K562 (cell line): ENCODE data around the gene CCDC102B. TPM values are rescaled to one million over a fixed set of nuclear protein-coding genes. Genes with fewer than 3 reads are reported as not detected.

Experiments
- ATAC-seq: fragments of 200-7000 bp; cut with Tn5 transposase; 3 replicates; pipeline ENCODE4 v1.9.1; 2020; ENCODE audit warnings: moderate library complexity
- BruUV-seq: library from RNA; stranded (reverse); fragments of 400-500 nt; replicated peaks from 2 replicates; lab custom pipeline; 2021; lab: Mats Ljungman, UMichigan
- CTCF ChIA-PET: fragments of 300-600 bp; formaldehyde crosslinking; extraction: SDS; loops from one replicate; lab custom pipeline; 2021; ENCODE audit warnings: low intra/inter-chr PET ratio; lab: Yijun Ruan, JAX
- POLR2A ChIA-PET: fragments of 300-600, 350-650 bp; sonication (Branson Sonifier 250); formaldehyde crosslinking; extraction: SDS; loops from one replicate; lab custom pipeline; 2021; ENCODE audit warnings: antibody characterized with exemption, inconsistent platforms; lab: Yijun Ruan, JAX
- DNase-seq, 4 experiments: peaks; one replicate each; pipeline versions ENCODE4 v3.0.0 to v3.0.0-alpha.2; 2011 to 2018; ENCODE audit warnings: low spot score in 3 of 4, mixed read lengths in 3 of 4; ENCODE audit errors: extremely low read depth in 1 of 4
- FAIRE-seq: peaks from 2 replicates; lab custom pipeline; 2011; peaks lifted over from hg19 to GRCh38; lab: Jason Lieb, UNC
- H2AFZ ChIP-seq: 2 replicates; pipeline ENCODE4 v1.6.0; 2011; ENCODE audit warnings: low read depth, low read length, control low read depth, inconsistent platforms
- H3K27ac ChIP-seq: fragments of 200-600 bp; 3 replicates; pipeline ENCODE4 v1.8.0; 2011; ENCODE audit warnings: low read depth, mild to moderate bottlenecking, control low read depth, inconsistent platforms, low read length, moderate library complexity, mixed read lengths; ENCODE audit errors: extremely low read depth
- H3K27me3 ChIP-seq, 2 experiments: fragments of 300-600 bp in 1 of 2; 2 replicates in 1 of 2; 3 replicates in 1 of 2; pipeline versions ENCODE4 v1.6.0 to v1.8.0; 2011; ENCODE audit warnings: inconsistent platforms in 2 of 2, low read length in 2 of 2, mild to moderate bottlenecking in 1 of 2, mixed read lengths in 1 of 2, moderate library complexity in 1 of 2; ENCODE audit not compliant: control insufficient read depth in 2 of 2, insufficient read depth in 2 of 2
- H3K36me3 ChIP-seq: fragments of 300-600 bp; 3 replicates; pipeline ENCODE4 v1.8.0; 2011; ENCODE audit warnings: mild to moderate bottlenecking, low read length, inconsistent platforms; ENCODE audit not compliant: control insufficient read depth, insufficient read depth
- H3K4me1 ChIP-seq, 2 experiments: fragments of 200-600 bp in 1 of 2; replicated peaks in 1 of 2; 2 replicates in 1 of 2; 3 replicates in 1 of 2; pipeline versions ENCODE4 v1.5.1 to v1.8.0; 2011; ENCODE audit warnings: inconsistent platforms in 2 of 2, low read length in 2 of 2, mild to moderate bottlenecking in 1 of 2, mixed read lengths in 1 of 2, moderate library complexity in 1 of 2; ENCODE audit not compliant: control insufficient read depth in 2 of 2, insufficient read depth in 2 of 2
- H3K4me2 ChIP-seq: 2 replicates; pipeline ENCODE4 v1.6.1; 2011; ENCODE audit warnings: low read length, control low read depth, inconsistent platforms, mixed read lengths; ENCODE audit not compliant: insufficient read depth
- H3K4me3 ChIP-seq: fragments of 200-600 bp; sonication (generic), shearing (Covaris generic); 2 replicates; pipeline ENCODE4 v1.5.1; 2016; ENCODE audit warnings: control low read depth, inconsistent platforms
- H3K79me2 ChIP-seq: fragments of 200-600 bp; 3 replicates; pipeline ENCODE4 v1.8.0; 2011; ENCODE audit warnings: low read length, inconsistent platforms; ENCODE audit not compliant: control insufficient read depth, insufficient read depth
- H3K9ac ChIP-seq, 2 experiments: 2 replicates each; pipeline versions ENCODE4 v1.6.0 to v1.6.1; 2011; ENCODE audit warnings: low read depth in 2 of 2, low read length in 2 of 2, control low read depth in 1 of 2, inconsistent platforms in 1 of 2, mild to moderate bottlenecking in 1 of 2, mixed read lengths in 1 of 2; ENCODE audit not compliant: insufficient read depth in 1 of 2
- H3K9me1 ChIP-seq: one replicate; pipeline ENCODE4 v1.6.0; 2011; ENCODE audit warnings: inconsistent platforms, mild to moderate bottlenecking, low read length, moderate library complexity; ENCODE audit not compliant: control insufficient read depth, insufficient read depth
- H3K9me3 ChIP-seq: replicated peaks from 2 replicates; pipeline ENCODE4 v1.5.1; 2011; ENCODE audit warnings: low read depth, low read length, inconsistent platforms; ENCODE audit not compliant: control insufficient read depth, insufficient read depth
- H4K20me1 ChIP-seq: replicated peaks from 2 replicates; pipeline ENCODE4 v1.6.1; 2011; ENCODE audit warnings: low read length, inconsistent platforms, mixed read lengths; ENCODE audit not compliant: control insufficient read depth, insufficient read depth
- GMEB1 ChIP-seq: fragments of 250-450 bp; sonication (Bioruptor Pico); IDR thresholded peaks from 2 replicates; pipeline ENCODE4 v1.4.0; 2020; ENCODE audit warnings: mild to moderate bottlenecking
- NR1H2 ChIP-seq: sonication (generic); formaldehyde crosslinking; IDR thresholded peaks from 2 replicates; pipeline ENCODE4 v1.4.0; 2020; ENCODE audit warnings: mild to moderate bottlenecking, missing genetic modification reagents
- THAP12 ChIP-seq: fragments of 250-450 bp; sonication (Bioruptor Pico); IDR thresholded peaks from 2 replicates; pipeline ENCODE4 v1.9.0; 2021; ENCODE audit warnings: mild to moderate bottlenecking, inconsistent platforms
- TSC22D4 ChIP-seq: fragments of 450-650 bp; IDR thresholded peaks from 2 replicates; pipeline ENCODE4 v1.6.1; 2016; ENCODE audit warnings: missing genetic modification characterization, missing biosample characterization, control low read depth
- ZNF407 ChIP-seq: fragments of 450-650 bp; IDR thresholded peaks from 2 replicates; pipeline ENCODE4 v1.6.1; 2016; ENCODE audit warnings: low read depth
- ZNF561 ChIP-seq: fragments of 450-650 bp; formaldehyde crosslinking; conservative IDR thresholded peaks from 2 replicates; pipeline ENCODE4 v1.4.0; 2020; ENCODE audit warnings: mild to moderate bottlenecking, moderate library complexity
- ZNF707 ChIP-seq: fragments of 250-450 bp; sonication (Bioruptor Pico); conservative IDR thresholded peaks from 2 replicates; pipeline ENCODE4 v1.8.0; 2022; ENCODE audit warnings: inconsistent platforms, mild to moderate bottlenecking, moderate library complexity
- WGBS: fragments of 100-300 bp; shearing (Covaris generic); methylation state at CpG from one replicate; pipeline ENCODE4 v1.1.6; 2016; ENCODE audit warnings: low coverage, mixed read lengths; ENCODE audit not compliant: insufficient coverage; ENCODE audit errors: missing lambda C conversion rate; 5-methylcytosine and 5-hydroxymethylcytosine counted together
- in situ Hi-C: fragments of 300-500 bp; cut with MboI; formaldehyde crosslinking; loops from 4 replicates; pipeline ENCODE4 v1.15.0; 2018; ENCODE audit warnings: inconsistent platforms, mixed read lengths
- intact Hi-C: fragments of 100-400 bp; cut with micrococcal nuclease; formaldehyde crosslinking; loops from 2 replicates; pipeline ENCODE4 v1.14.2; 2022
- polyA plus RNA-seq, 8 experiments: library from polyadenylated mRNA; depleted of rRNA in 4 of 8; stranded (reverse) in 5 of 8; unstranded in 3 of 8; fragments of >200 nt; fragmentation: Nextera tagmentation in 2 of 8; fragmentation: Illumina TruSeq in 1 of 8; extraction: Ambion mirVana in 2 of 8; extraction: Trizol in 1 of 8; gene quantifications; 2 replicates each; pipeline versions ENCODE4 v1.2.1 to v1.2.3, GENCODE V29; 2011 to 2014; ENCODE audit warnings: inconsistent platforms in 1 of 8, missing spikeins in 1 of 8
- total RNA-seq, 7 experiments: library from RNA; depleted of rRNA in 6 of 7; stranded (reverse); fragments of >200 nt in 6 of 7; fragmentation: Illumina TruSeq in 2 of 7; extraction: Trizol in 2 of 7; gene quantifications; 2 replicates each; pipeline versions ENCODE4 v1.2.1 to v1.2.3, GENCODE V29; 2011 to 2021; ENCODE audit warnings: low replicate concordance in 1 of 7
- TF ChIP-seq, protein P1 (sequence below), 2 experiments: fragments of 250-450 bp in 1 of 2; fragments of 450-650 bp in 1 of 2; sonication (Bioruptor Pico) in 1 of 2; IDR thresholded peaks; 2 replicates each; pipeline versions ENCODE4 v1.6.1 to v1.8.0; 2016 to 2021; ENCODE audit warnings: mild to moderate bottlenecking in 2 of 2, moderate library complexity in 2 of 2, missing compliant biosample characterization in 1 of 2, missing genetic modification characterization in 1 of 2

The CCDC102B gene
- total and polyA plus RNA-seq, 9 of the 15 experiments (the other 6 are each of a cell fraction or from before 2014, with no cell fraction given), result 0.18 to 1.5 (median 0.73) TPM

DNA sequence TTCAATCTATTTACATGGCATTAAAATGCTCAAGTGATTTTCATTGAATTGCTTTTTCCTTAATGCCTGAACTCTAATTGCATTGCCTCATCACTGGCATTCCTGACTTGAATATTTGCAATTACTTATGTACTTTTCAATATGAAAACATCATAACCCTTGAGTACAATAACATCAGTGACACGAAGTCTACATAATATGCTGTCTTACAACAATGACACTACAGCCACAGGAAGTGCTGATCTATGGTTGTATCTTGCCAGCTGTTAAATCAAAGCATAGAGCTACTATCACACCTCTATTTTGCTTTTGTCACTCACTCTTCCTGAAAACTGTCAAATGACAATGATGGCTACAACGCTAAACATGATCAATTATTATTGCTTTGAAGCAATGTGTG, 156.9 kb downstream of the CCDC102B start:
- POLR2A ChIA-PET, result no interaction called here
- in situ Hi-C loops, result no loop called here
- H3K9me1 ChIP-seq, result no peaks in the 10 kb centered on the region
- no peaks in the 10 kb centered on the region for H3K4me1 ChIP-seq
- H4K20me1 ChIP-seq, result no peaks in the 10 kb centered on the region
- no TSS peak for BruUV-seq
- no peak overlapping the region for H3K4me2 ChIP-seq
- intact Hi-C loops, result no loop called here
- 0% methylated on average over 2 of the region's 2 CpGs for WGBS
- no peak overlapping the region for H3K9ac ChIP-seq
- H3K79me2 ChIP-seq, result no peaks in the 10 kb centered on the region
- H3K9me3 ChIP-seq, result no peaks in the 10 kb centered on the region; the same call in 1 of the 2 replicates
- H3K27ac ChIP-seq, result no peak overlapping the region
- H3K4me3 ChIP-seq, result no peak overlapping the region
- DNase-seq, result no peak
- no peaks in the 10 kb centered on the region for H3K27me3 ChIP-seq
- no peaks in the 10 kb centered on the region for H3K36me3 ChIP-seq
- H2AFZ ChIP-seq, result no peak overlapping the region
- CTCF ChIA-PET, result no interaction called here
- no peak for FAIRE-seq
- TF ChIP-seq ZNF561 (CRISPR knock-in tag), result no peak
- TF ChIP-seq GMEB1 (CRISPR knock-in tag), result no peak
- TF ChIP-seq, protein P1, sequence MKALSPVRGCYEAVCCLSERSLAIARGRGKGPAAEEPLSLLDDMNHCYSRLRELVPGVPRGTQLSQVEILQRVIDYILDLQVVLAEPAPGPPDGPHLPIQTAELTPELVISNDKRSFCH (CRISPR knock-in tag; IDR thresholded peaks at IDR 0.05), result no peak
- TF ChIP-seq, protein P1 (tag; IDR thresholded peaks at IDR 0.05), result no peak
- TF ChIP-seq TSC22D4 (tag), result no peak
- no peak for TF ChIP-seq THAP12 (CRISPR knock-in tag)
- no peak for TF ChIP-seq ZNF407
- TF ChIP-seq NR1H2 (CRISPR knock-in tag), result no peak
- no peak for TF ChIP-seq ZNF707 (CRISPR knock-in tag)
- TF ChIP-seq, all 486 proteins: peak for 0
- ATAC-seq, result no peak
